GM18502 (cell line): ENCODE results near the gene MS4A18.
"Not testable (repeated sequence)": the region's sequence is repeated elsewhere in the genome, so short reads cannot be mapped to it uniquely, and the experiment has no call there.

Experiments
- ATAC-seq: cut with Tn5 transposase; IDR thresholded peaks from one replicate; pipeline ENCODE4 v1.9.1; 2021; ENCODE audit warnings: mild to moderate bottlenecking; ENCODE audit not compliant: unreplicated experiment, poor library complexity

MS4A18 gene

DNA sequence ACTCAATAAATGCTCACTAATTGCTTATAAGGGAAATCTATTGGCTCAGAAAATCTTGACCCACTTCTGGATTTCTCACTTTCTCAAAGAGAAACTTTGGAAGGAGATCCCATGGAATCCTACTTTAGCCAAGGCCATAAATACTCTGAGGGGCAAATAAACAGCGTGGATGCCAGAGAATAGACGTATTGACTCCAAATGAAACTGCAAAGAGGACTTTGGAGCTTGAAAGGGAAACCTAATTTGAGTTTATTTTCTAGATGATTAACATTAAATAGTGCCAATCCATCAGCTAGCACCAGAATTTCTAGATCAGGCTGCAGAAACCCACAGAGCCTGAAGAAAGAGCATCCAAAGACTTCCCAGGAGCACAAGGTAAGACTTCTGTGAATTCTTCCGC lies at the start of gene MS4A18:
TSS of gene MS4A18 (plus strand) at position 301 of the 400 bp plus-strand sequence.
- no peak for ATAC-seq

DNA sequence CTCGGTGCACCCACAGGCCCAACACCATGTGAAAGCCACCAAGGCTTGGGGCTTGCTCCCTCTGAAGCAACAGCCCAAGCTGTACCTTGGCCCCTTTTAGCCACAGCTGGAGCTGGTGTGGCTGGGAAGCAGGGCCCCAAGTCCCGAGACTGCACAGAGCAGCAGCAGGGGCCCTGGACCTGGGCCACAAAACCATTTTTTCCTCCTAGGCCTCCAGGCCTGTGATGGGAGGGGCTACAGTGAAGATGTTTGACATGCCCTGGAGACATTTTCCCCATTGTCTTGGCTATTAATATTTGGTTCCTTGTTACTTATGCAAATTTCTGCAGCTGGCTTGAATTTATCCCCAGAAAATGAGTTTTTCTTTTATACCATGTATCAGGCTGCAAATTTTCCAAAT lies 46.3 kb upstream of the MS4A18 start:
- not testable (repeated sequence) for ATAC-seq

DNA sequence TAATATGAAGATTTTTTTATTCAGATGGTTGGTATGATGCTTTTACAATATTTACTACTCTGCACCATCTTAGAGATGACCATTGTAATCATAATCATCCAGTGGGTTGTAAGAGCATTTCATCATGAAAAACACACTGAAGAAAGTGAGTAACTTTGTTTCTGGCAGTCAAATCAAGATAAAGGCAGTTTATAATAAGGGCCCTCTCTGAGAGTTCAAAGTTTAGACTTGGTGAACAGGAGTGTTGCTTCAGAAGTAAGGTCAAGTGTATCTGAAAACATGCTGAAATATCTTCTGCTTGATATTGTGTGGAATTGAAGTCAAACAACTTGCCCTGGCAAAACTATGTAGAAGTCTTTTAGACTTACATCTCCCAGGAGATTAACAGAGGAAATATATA lies 44.6 kb upstream of the MS4A18 start:
- no peak for ATAC-seq

DNA sequence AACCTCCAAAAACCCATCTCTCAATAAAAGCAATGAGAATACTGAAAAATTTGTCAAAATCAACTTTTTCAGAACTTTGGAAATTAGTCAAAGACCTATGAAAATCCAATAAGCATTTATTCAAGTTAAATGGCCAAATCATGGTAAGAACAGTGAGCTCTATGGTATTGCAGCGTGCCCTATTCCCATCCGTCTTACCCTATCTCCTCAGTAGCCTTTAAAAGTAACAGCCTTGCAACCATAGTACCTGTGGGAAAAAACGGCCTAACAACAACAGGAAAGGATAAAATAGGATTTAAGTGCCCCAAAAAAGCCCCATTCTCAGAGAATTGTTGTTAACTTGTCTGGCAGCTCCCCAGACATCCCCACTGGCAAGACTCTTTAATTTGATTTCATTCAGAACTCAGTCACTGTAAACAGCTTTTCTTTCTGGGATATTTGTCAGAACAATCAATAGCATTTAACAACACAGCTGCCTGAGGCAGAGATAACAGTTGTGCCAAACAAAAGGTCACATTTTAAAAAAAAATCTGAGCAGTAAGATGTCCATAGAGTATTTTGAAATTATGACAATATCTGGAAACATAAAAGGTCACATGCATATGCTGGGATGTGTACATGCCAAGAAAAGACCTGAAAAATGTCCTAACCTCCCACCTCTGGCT lies 43.9 kb upstream of the MS4A18 start:
- no peak for ATAC-seq

DNA sequence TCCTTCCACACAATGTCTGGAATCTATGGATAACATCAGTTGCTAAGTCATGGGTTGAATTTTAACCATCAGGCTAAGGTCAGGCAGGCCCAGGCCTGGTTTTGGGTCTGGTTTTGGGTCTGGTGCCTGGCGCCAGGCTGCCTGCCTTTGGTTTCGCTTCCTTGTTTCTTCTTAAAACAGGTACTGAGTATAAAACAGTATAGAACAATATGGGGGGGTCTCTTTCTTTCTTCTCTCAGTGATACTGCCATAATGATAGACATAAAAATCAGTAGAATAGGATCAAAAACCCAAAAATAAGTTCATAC lies 40.0 kb upstream of the MS4A18 start:
- ATAC-seq, result peak; percentile 52

DNA sequence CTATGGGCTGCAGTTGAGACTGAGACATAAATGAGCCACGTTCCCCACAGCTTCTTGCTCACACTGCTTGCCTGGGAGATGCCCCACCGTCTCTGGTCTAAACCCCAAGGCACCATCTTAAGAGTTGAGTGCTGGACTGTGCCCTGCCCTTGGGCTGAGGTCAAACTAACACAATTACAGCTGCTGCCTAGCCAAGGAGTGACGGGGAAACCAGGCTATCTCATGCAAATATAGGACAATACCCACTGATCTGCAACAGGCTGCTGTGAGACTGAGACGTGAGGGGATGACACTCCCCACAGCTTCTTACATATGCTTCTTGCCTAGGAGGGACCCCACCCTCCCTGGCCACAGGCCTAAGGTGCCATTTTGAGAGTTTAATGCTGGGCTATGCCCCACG lies 32.9 kb upstream of the MS4A18 start:
- no peak for ATAC-seq

DNA sequence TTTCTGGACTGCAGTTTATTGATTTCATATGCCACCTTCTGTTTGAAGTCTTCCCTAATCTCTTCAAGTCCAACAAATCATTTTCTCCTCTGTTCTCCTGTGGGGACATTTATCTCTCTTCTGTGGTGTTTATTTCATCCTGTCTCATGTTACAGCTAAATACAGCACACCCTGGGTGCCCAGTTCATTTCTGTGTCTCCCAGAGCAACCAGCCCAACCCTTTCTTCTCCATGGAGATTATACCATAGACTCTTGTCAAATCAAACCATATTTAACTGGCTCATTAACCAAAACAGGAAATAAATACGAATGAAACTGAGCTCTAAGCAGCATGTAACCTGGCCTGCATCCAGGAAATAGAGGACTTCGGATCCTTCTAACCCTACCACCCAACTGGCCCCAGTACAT lies 25.2 kb upstream of the MS4A18 start, which contains the start of gene MS4A8:
TSS of gene MS4A8 (plus strand) at position 329 of the 408 bp plus-strand sequence. CDS start 1,249 bp downstream, outside the sequence.
- ATAC-seq, result no peak

DNA sequence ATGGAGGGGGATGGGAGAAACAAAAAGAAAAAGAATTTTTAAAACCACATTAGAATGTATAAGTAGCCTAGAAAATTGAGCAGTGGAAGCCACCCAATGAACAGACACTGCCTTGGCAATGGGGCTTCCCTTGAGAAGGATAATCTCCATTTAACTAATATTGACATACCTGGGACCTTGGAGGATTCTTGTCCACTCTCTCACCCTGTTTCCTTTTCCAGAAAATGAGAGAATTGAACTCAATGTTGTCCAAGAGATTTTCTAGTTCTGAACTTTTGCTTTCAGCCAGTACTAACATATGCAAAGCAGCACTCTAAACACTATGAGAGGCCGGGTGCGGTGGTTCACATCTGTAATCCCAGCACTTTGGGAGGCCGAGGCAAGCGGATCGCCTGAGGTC lies 24.6 kb upstream of the MS4A18 start:
- ATAC-seq, result no peak

DNA sequence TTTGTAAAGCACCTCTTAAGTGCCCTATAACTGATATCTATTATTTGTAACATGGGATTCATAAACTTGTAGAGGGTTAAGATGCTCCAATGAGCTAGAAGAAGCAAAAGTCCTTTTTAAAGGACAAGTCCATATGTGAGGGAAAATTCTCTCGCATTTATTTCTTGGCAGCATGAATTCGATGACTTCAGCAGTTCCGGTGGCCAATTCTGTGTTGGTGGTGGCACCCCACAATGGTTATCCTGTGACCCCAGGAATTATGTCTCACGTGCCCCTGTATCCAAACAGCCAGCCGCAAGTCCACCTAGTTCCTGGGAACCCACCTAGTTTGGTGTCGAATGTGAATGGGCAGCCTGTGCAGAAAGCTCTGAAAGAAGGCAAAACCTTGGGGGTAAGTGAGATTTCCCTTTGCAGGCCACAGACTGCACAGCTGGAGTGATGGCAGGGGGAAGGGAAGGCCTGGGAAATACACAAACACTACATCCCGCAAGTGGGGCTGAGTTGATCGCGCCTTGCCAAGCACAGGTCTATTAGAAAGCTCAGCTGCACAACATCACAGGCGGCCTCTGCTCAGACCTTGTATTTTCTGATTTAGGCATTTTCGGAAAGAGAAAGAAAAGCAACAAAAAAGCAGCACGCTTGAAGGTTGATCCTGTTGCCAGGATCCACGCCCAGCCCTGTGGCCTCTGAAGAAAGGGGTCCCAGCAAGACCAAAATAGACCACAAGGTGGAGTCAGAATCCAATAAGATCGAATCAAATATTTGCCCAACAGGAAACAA lies 23.6 kb upstream of the MS4A18 start:
- ATAC-seq, result no peak

DNA sequence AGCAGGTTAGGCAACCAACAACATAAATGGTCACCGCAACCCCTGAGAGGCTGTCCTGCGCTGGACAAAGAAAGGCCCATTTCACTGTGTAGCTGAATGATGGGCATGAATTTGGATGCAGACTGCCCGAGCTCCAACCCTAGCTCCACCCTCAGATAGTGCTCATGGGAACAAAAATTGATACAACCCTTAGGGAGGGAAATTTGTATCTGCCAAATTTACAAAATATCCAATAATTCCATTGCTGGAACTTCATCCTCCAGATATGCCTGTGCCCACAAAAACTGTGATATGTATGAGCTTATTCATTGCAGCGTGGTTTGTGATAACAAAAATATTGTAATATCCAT lies 23.1 kb upstream of the MS4A18 start:
- ATAC-seq, result no peak

DNA sequence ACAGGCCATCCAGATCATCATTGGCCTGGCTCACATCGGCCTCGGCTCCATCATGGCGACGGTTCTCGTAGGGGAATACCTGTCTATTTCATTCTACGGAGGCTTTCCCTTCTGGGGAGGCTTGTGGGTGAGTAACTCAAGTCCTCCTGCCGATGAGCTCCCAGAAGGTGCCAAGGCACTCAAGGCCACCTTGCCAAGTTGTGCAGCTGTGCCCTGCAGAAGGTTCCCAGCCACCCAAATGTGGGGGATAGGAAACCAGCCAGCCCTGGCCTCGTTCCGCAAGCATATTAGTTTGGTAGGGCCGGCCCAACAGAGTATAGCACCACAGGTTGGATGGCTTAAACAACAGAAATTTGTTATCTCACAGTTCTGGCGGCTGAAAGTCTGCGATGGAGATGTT lies 21.1 kb upstream of the MS4A18 start:
- no peak for ATAC-seq

DNA sequence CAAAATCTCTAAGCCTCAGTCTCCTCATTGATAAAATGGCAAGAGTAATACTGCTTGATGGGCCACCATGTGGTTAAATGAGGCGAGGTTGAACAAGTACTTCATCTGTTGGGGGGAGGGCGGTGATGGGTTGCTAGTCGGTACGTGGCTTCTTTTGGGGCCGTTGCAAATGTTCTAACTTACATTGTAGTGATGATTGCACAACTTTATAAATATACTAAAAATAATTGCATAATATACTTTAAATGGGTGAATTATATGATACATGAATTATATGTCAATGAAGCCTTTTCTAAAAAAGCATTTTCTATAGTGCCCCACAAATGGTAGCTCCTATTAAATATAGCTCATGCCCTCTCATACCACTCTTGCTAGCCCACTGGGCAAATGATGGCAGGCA lies 18.6 kb upstream of the MS4A18 start:
- ATAC-seq, result no peak

DNA sequence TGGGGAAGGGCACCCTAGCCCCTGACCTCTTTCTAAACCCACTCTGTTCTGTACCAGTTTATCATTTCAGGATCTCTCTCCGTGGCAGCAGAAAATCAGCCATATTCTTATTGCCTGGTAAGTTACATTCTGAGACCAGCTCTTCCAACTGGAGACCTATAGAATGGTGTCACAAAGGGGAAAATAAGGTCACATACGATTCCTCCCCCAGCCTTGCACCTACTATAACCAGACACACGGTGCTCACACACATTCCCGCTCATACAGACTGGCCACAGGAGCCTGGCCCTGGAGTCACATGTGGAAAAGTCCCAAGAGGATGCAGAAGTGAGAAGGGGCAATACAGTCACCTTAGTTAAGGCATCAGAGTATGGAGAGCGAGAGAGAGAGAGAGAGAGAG lies 17.6 kb upstream of the MS4A18 start:
- no peak for ATAC-seq

DNA sequence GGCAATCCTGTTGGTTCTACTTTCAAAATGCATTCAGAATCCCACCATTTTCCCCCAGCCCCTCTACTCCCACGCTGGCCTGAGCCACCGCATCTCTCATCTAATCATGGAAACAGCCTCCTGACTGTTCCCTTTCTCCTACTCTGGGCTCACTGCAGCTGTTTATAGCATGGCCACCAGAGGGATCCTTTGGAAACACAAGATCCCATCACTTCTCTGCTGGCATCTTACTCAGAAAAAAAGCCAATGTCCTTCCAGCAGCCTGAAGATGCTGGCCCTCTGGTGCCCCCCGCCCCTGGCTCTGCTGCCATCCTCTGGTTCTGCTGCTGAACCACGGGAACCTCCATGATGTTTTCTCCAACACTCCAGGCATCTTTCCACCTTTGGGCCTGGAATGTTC lies 14.0 kb upstream of the MS4A18 start:
- ATAC-seq, result no peak

DNA sequence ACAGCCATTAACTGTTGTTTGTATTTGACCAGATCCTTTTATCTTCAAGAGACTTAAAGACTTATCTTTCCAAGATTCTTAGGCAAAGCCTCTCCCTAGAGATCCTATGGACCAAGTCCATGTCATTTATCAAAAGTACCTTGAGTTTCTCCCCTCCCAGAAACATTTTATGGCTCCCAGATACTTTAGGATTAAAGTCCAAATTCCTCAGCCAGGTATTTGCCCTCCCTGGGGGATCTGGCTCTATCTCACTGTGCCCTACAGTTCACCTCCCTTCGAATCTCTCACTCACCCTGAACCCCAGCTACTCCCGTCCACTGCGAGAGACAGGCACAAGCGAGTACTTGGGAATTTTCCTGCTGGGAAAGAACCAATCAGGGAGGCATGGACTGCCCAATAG lies 13.2 kb upstream of the MS4A18 start:
- ATAC-seq, result no peak

DNA sequence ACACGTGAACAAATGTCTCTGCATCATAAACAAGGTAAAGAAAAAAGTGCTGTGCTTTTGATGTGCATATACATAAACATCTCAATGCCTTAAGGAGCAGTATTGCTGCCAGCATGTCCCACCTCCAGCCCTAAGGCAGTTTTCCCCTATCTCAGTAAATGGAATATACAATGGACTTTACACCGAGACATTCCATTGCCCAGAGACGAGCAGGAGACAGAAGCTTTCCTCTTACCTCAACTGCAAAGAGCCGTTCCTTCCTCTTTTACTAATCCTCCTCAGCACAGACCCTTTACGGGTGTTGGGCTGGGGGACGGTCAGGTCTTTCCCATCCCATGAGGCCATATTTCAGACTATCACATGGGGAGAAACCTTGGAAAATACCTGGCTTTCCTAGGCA lies 11.1 kb upstream of the MS4A18 start:
- ATAC-seq, result not testable (repeated sequence)

DNA sequence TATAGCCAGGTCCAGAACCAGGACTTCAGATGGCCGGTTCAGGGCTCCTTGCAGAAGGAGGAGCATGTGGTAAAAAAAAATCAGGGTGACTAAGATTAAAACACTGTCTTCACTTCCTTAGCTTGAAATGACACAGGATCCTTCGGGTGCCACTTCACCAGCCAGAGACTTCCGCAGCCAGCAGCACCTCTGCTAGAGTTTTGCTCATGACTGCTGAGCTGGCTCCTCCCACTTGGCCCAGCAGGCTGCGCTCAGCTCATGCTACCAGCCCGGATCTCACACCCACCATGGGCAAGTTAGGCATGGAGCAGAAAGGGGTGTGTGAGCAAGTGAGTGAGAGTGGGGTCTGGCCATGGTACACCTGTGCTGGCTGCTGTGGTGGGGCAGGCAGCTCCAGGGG lies 6.6 kb upstream of the MS4A18 start:
- no peak for ATAC-seq

DNA sequence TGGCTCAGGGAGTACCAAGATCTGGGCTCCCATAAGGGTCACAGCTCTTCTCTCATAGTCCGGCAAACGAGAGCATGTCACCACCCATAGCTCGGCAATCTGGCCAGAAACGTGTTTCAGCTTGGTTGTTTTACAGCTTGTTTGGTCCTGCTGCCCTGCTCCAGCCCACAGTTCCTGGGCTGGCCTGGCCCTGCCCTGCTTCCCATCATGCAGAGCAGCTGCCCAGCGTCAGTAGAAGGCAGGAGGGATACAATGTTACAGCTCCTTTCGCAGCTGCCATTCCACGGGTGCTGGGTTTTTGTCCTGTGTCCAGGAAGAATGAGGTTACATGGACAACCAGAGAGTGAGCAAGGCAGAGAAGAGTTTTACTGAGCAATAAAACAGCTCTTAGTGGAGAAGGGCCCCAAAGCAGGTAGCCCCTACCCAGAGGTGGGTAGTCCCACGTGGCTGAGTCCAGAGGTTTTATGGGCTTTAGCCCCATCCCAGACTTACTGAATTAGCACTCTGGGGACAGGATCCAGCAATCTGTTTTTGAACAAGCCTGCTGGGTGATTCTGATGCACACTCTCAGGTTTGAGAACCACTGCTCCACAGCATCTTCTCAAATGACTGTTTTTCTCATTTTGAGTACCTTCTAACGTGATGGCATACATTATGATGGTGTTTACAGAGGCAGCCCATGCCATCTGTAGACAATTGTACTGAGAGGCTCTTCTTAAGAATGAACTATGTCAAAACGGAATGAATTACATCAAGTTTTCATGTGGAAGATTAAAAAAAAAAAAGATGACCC lies 5.8 kb upstream of the MS4A18 start:
- no peak for ATAC-seq

DNA sequence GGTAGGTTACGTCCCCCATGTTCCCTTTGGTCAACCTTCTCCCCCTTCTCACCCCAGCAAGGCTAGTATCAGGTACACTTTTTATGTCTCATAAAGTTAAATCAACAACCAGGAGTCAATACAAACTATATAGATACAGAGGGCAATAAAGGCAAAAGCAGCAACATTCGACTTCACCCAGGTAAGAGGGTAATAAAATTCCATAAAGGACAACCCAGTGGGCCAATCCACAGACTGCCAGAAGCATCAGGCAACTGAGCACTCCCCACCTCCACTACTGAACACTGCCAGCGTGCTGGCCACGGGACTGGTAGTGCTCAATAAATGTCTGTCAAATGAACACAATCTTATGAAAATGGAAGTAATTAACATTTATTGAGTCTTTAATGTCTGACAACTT lies 5.1 kb upstream of the MS4A18 start:
- no peak for ATAC-seq

DNA sequence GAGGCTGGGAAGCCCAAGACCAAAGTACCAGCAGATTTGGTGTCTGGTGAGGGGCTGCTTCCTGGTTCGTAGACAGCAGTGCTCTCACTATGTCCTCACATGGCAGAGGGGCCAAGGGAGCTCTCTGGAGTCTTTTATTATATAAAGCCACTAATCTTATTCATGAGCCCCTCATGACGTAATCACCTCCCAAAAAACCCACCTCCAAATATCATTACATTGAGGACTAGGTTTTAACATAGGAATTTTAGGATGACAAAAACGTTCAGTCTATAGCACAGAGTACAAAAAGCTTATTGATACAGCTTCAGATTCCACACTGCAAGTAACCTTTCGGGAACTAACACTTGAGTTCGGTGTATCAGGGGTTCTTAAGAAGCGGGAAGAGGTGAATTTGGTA lies 4.1 kb upstream of the MS4A18 start:
- ATAC-seq, result no peak

DNA sequence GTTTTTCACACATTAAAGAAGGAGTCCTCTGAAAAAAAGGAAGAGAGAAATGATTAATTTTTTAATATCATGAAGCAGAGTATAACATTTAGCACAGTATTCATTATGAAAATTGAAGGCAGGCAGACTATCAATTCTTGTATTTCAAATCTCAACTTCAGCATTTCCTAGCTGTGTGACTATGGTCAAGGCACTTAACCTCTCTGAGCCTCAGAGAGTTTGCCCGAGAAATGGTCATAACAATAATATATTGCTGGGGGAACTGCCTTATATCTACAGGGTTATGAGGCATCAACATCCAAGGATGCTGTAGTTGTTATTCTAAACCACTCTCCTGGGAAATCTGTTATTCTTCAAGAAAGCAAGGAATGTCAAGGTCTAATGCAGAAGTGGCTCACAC lies 1.1 kb downstream of the MS4A18 start:
- no peak for ATAC-seq
